Mesothelial cell of epicardium (in vitro differentiated cells): Measurements from ENCODE around the gene REEP2. TPM values are rescaled to one million over a fixed set of nuclear protein-coding genes. Genes with fewer than 3 reads are reported as not detected.
"Not testable (repeated sequence)": the region's sequence is repeated elsewhere in the genome, so short reads cannot be mapped to it uniquely, and the experiment has no call there.

ENCODE experiments used
- DNase-seq, 2 experiments: peaks; one replicate each; pipeline ENCODE4 v3.0.0; 2021; ENCODE audit warnings: low spot score in 2 of 2; ENCODE audit not compliant: unreplicated experiment in 2 of 2
- H3K27ac Mint-ChIP-seq: 2 replicates; pipeline ENCODE4 v1.8.0; 2021; ENCODE audit warnings: mixed read lengths
- H3K27me3 Mint-ChIP-seq: 2 replicates; pipeline ENCODE4 v1.8.0; 2021; ENCODE audit warnings: low read depth, mixed read lengths
- H3K36me3 Mint-ChIP-seq: 2 replicates; pipeline ENCODE4 v1.8.0; 2021; ENCODE audit warnings: mixed read lengths
- H3K4me1 Mint-ChIP-seq: 2 replicates; pipeline ENCODE4 v1.8.0; 2021; ENCODE audit warnings: mixed read lengths
- H3K4me3 Mint-ChIP-seq: 2 replicates; pipeline ENCODE4 v1.8.0; 2021; ENCODE audit warnings: mild to moderate bottlenecking, moderate library complexity, mixed read lengths
- H3K9me3 Mint-ChIP-seq: 2 replicates; pipeline ENCODE4 v1.8.0; 2021; ENCODE audit warnings: mixed read lengths
- total RNA-seq: library from RNA; stranded (reverse); gene quantifications from 3 replicates; pipeline ENCODE4 v1.2.1, GENCODE V29; 2021
- TF ChIP-seq, protein P1 (sequence below): fragments of 200-600 bp; sonication (generic); IDR thresholded peaks from one replicate; pipeline ENCODE4 v1.5.0; 2021; ENCODE audit warnings: antibody characterized with exemption; ENCODE audit not compliant: unreplicated experiment

The REEP2 gene, protein sequence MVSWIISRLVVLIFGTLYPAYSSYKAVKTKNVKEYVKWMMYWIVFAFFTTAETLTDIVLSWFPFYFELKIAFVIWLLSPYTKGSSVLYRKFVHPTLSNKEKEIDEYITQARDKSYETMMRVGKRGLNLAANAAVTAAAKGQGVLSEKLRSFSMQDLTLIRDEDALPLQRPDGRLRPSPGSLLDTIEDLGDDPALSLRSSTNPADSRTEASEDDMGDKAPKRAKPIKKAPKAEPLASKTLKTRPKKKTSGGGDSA
- 14.2 to 19.7 TPM (median 15.6 TPM) in 3 replicates for total RNA-seq

DNA sequence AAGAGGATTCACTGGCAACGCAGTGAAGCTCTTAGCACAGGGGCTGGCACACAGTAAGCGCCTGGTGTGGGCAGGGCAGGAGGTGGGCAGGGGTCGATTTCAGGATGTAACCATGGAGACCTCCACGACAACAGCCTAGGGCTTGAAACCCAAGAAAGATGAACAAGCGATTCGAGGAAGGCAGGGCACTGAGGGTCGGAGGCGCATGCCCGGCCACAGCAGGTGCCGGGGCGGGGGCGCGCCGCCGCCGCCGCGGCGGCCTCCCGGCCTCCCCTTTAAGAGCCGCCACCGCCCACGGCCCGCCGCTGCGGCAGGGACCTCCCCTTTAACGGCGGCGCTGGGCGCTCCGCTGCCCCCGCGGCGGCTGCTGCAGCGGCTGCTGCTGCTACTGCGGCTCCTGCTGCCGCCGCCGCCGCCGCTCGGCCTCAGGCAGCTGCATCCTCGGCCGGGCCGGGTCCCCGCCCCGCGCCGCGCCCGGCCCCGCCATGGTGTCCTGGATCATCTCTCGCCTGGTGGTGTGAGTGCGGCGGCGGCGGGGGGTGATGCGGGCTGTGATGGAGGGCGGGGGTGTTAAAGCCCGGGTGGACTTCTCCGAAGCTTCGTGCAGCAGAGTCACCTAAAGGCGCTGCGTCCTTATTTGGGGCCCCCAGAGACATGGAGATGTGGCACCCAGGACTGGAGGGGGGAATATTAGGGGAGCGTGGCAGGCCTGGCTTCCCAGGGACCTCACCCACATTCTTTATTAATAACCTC is at the start of gene REEP2:
TSS of gene REEP2 (plus strand) at position 334 of the 753 bp plus-strand sequence. CDS start at position 486, 152 bp downstream.
- no peaks in the 10 kb centered on the region for H3K9me3 Mint-ChIP-seq
- H3K4me3 Mint-ChIP-seq, result peak within 1 kb of the TSS; percentile 75
- H3K36me3 Mint-ChIP-seq, result peaks cover 13% of the 10 kb centered on the region
- peak in 1 of 2 experiments; percentile 68 for DNase-seq
- no peaks in the 10 kb centered on the region for H3K27me3 Mint-ChIP-seq
- peak within 1 kb of the TSS; percentile 72 for H3K27ac Mint-ChIP-seq
- H3K4me1 Mint-ChIP-seq, result peaks cover 16% of the 10 kb centered on the region
- TF ChIP-seq, protein P1, sequence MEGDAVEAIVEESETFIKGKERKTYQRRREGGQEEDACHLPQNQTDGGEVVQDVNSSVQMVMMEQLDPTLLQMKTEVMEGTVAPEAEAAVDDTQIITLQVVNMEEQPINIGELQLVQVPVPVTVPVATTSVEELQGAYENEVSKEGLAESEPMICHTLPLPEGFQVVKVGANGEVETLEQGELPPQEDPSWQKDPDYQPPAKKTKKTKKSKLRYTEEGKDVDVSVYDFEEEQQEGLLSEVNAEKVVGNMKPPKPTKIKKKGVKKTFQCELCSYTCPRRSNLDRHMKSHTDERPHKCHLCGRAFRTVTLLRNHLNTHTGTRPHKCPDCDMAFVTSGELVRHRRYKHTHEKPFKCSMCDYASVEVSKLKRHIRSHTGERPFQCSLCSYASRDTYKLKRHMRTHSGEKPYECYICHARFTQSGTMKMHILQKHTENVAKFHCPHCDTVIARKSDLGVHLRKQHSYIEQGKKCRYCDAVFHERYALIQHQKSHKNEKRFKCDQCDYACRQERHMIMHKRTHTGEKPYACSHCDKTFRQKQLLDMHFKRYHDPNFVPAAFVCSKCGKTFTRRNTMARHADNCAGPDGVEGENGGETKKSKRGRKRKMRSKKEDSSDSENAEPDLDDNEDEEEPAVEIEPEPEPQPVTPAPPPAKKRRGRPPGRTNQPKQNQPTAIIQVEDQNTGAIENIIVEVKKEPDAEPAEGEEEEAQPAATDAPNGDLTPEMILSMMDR, result no peak

DNA sequence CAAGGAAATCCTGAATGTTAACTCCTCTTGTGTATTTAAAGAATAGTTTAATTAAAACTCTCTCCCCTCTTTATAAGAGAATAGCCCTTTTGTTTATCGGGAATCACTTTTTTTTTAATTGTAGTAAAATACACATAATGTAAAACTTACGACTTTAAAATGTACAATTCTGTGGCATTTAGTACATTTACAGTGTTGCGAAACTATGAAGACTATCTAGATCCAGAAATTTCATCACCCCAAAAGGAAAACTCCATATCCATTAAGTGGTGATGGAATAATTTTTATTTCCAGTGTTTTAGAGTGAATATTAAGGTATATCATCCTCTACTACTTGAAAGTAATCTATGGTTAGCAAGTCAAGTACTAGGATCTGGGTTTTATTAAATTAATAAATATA is 49.5 kb upstream of the REEP2 start:
- TF ChIP-seq, protein P1, result no peak
- Mint-ChIP-seq H3K9me3 (no peaks in the 10 kb centered on the region), H3K36me3 (peaks cover 29% of the 10 kb centered on the region), H3K27me3 (no peaks in the 10 kb centered on the region), H3K4me3 (no peak overlapping the region), H3K4me1 (peaks cover 7% of the 10 kb centered on the region), H3K27ac (no peak overlapping the region)
- DNase-seq, result no peak

DNA sequence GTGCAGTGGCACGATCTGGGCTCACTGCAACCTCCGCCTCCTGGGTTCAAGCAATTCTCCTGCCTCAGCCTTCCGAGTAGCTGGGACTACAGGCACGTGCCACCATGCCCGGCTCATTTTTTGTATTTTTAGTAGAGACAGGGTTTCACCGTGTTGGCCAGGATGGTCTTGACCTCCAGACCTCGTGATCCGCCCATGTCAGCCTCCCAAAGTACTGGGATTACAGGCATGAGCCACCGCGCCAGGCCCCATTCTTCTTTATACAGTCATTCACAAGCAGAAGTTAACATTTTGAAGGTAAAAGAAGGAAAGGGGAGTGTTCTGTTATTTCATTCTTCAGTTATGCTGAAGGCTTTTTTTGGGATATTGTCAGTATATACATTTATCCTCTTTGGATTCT is 48.9 kb upstream of the REEP2 start:
- H3K36me3 Mint-ChIP-seq, result peaks cover 34% of the 10 kb centered on the region
- H3K4me3 Mint-ChIP-seq, DNase-seq, H3K27ac Mint-ChIP-seq, H3K4me1 Mint-ChIP-seq, H3K27me3 Mint-ChIP-seq, H3K9me3 Mint-ChIP-seq: not testable (repeated sequence)

DNA sequence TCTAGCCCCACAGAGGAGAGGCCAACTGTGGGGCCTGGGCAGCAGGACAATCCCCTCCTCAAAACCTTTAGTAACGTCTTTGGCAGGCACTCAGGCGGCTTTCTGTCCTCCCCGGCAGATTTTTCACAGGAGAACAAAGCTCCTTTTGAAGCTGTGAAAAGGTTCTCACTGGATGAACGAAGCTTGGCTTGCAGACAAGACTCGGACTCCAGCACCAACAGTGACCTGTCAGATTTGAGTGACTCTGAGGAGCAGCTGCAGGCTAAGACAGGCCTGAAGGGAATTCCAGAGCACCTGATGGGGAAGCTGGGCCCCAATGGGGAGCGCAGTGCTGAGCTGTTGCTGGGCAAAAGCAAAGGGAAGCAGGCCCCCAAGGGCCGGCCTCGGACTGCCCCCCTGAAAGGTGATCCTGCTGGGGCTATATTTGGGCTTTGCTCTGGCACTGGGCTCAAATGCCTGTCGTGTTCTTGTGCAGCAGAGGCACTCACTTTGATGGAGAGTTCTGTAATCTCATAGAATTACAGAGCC is 46.9 kb upstream of the REEP2 start:
- H3K36me3 Mint-ChIP-seq, result peaks cover 37% of the 10 kb centered on the region
- H3K4me3 Mint-ChIP-seq, result no peak overlapping the region
- H3K27ac Mint-ChIP-seq, result peak overlapping the region; percentile 12
- TF ChIP-seq, protein P1, result no peak
- H3K9me3 Mint-ChIP-seq, result no peaks in the 10 kb centered on the region
- no peak for DNase-seq
- H3K4me1 Mint-ChIP-seq, result peaks cover 7% of the 10 kb centered on the region
- no peaks in the 10 kb centered on the region for H3K27me3 Mint-ChIP-seq

DNA sequence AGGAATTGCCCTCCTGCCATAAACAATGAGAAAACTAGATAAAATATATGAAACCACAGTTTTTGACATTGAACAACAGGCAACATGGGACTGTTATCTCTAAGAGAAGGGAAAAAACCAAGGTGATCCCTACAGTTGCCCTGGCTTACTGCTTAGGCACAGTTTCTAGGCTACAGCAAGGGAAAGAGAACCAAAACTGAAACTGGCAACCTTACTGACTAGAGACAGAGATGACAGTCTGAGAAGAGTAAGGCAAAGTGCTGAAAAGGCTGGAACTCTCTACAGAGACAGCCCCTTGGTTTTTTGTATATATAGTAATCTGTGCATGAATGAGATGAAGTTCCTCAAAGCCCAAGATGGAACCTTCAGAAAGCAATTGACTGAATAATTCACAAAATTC is 36.2 kb upstream of the REEP2 start:
- Mint-ChIP-seq H3K27ac (no peak overlapping the region), H3K4me3 (no peak overlapping the region), H3K36me3 (peaks cover 58% of the 10 kb centered on the region), H3K9me3 (no peaks in the 10 kb centered on the region), H3K27me3 (no peaks in the 10 kb centered on the region), H3K4me1 (peaks cover 3% of the 10 kb centered on the region)
- DNase-seq, result no peak
- TF ChIP-seq, protein P1, result no peak

DNA sequence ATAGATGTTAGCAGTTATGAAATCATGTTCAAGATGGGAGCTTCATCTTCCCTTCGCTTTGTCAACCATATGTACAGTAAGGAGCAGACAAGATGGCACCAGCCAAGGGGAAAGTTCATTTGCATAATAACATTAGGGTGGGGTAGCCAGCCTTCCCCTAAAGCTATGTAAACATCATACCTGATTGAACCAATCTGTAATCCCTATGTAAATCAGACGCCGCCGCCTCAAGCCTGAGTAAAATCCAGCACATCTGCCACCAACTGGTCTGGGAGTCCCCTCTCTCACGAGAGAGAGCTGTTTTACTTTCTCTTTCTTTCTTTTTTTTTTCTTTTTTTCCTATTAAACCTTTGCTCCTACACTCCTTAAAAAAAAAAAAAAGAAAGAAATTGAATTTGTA is 30.8 kb upstream of the REEP2 start:
- Mint-ChIP-seq H3K4me1 (peaks cover 3% of the 10 kb centered on the region), H3K27me3 (no peaks in the 10 kb centered on the region), H3K9me3 (peaks cover 9% of the 10 kb centered on the region), H3K27ac (no peak overlapping the region), H3K36me3 (peaks cover 45% of the 10 kb centered on the region), H3K4me3 (no peak overlapping the region)
- DNase-seq, result no peak
- TF ChIP-seq, protein P1, result no peak

DNA sequence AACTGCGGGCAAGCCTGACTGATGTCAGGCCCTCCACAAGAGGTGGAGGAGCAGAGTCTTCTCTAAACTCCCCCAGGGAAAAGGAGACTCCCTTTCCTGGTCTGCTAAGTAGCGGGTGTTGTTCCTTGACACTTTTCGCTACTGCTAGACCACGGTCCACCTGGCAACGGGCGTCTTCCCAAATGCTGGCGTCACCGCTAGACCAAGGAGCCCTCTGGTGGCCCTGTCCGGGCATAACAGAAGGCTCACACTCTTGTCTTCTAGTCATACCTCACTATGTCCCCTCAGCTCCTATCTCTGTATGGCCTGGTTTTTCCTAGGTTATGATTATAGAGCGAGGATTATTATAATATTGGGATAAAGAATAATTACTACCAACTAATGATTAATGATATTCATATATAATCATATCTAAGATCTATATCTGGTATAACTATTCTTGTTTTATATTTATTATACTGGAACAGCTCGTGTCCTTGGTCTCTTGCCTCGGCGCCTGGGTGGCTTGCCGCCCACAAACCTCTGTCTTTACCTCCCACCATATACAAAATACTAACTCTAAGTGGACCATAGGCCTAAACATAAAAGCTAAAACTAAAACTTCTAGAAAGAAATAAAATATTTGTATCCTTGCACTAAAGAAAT is 27.7 kb upstream of the REEP2 start:
- not testable (repeated sequence) for DNase-seq, H3K27me3 Mint-ChIP-seq, H3K4me1 Mint-ChIP-seq, H3K27ac Mint-ChIP-seq, H3K9me3 Mint-ChIP-seq, H3K4me3 Mint-ChIP-seq
- H3K36me3 Mint-ChIP-seq, result peaks cover 45% of the 10 kb centered on the region
